Fibroblast of lung (primary cell): ENCODE measurements around the gene LBR. TPM values are rescaled to one million over a fixed set of nuclear protein-coding genes. Genes with fewer than 3 reads are reported as not detected.

Experiments used
- DNase-seq, 2 donors: peaks; one replicate each; pipeline versions ENCODE4 v3.0.0 to v3.0.0-alpha.2; 2010; ENCODE audit warnings: low read depth in 2 of 2
- H2AFZ ChIP-seq: 2 replicates; pipeline ENCODE4 v1.5.1; 2012; ENCODE audit warnings: low read length, control low read depth, inconsistent platforms
- H3K27ac ChIP-seq: 2 replicates; pipeline ENCODE4 v1.5.1; 2011; ENCODE audit warnings: low read length, control low read depth; ENCODE audit not compliant: insufficient read depth
- H3K27me3 ChIP-seq: 2 replicates; pipeline ENCODE4 v1.5.1; 2011; ENCODE audit warnings: mild to moderate bottlenecking, low read length; ENCODE audit not compliant: control insufficient read depth, insufficient read depth
- H3K36me3 ChIP-seq: 2 replicates; pipeline ENCODE4 v1.5.1; 2011; ENCODE audit warnings: low read length; ENCODE audit not compliant: control insufficient read depth, insufficient read depth
- H3K4me1 ChIP-seq: 2 replicates; pipeline ENCODE4 v1.5.1; 2011; ENCODE audit warnings: low read length; ENCODE audit not compliant: control insufficient read depth, insufficient read depth; ENCODE audit errors: extremely low read depth
- H3K4me2 ChIP-seq: 2 replicates; pipeline ENCODE4 v1.5.1; 2011; ENCODE audit warnings: low read length, control low read depth; ENCODE audit not compliant: insufficient read depth; ENCODE audit errors: extremely low read depth
- H3K4me3 ChIP-seq, 4 experiments: fragments of 200-600 bp in 1 of 4; sonication (generic) in 1 of 4; replicated peaks in 1 of 4; 2 replicates each; pipeline ENCODE4 v1.5.1; 2011 to 2016; ENCODE audit warnings: low read length in 4 of 4, low read depth in 3 of 4, mild to moderate bottlenecking in 3 of 4, control low read depth in 2 of 4, inconsistent platforms in 1 of 4, mixed read lengths in 1 of 4; ENCODE audit not compliant: insufficient read depth in 1 of 4; ENCODE audit errors: control extremely low read depth in 1 of 4
- H3K79me2 ChIP-seq: 2 replicates; pipeline ENCODE4 v1.5.1; 2012; ENCODE audit warnings: mild to moderate bottlenecking, low read length, inconsistent platforms; ENCODE audit not compliant: control insufficient read depth, insufficient read depth
- H3K9ac ChIP-seq: 2 replicates; pipeline ENCODE4 v1.5.1; 2011; ENCODE audit warnings: mild to moderate bottlenecking, low read length, control low read depth; ENCODE audit not compliant: insufficient read depth
- H3K9me3 ChIP-seq: 2 replicates; pipeline ENCODE4 v1.5.1; 2012; ENCODE audit warnings: low read depth, low read length; ENCODE audit not compliant: control insufficient read depth, insufficient read depth
- H4K20me1 ChIP-seq: 2 replicates; pipeline ENCODE4 v1.5.1; 2011; ENCODE audit warnings: low read length; ENCODE audit not compliant: control insufficient read depth, insufficient read depth; ENCODE audit errors: extremely low read depth
- EZH2 ChIP-seq: IDR thresholded peaks from 2 replicates; pipeline ENCODE4 v1.5.1; 2012; ENCODE audit warnings: low read length, control low read depth, mild to moderate bottlenecking; ENCODE audit errors: missing control alignments
- polyA plus RNA-seq, 2 donors: library from polyadenylated mRNA; depleted of rRNA in 1 of 2; stranded (reverse) in 1 of 2; unstranded in 1 of 2; fragments of >200 nt; gene quantifications; 2 replicates each; pipeline ENCODE4 v1.2.1, GENCODE V29; 2011 to 2012; ENCODE audit warnings: missing spikeins in 1 of 2
- total RNA-seq: library from RNA; depleted of rRNA; stranded (reverse); fragments of >200 nt; gene quantifications from 2 replicates; pipeline ENCODE4 v1.2.1, GENCODE V29; 2014
- TF ChIP-seq, protein P1 (sequence below), 2 donors: IDR thresholded peaks in 1 of 2; conservative IDR thresholded peaks in 1 of 2; 1 replicate in 1 of 2; 2 replicates in 1 of 2; pipeline ENCODE4 v1.5.1; 2011 to 2012; ENCODE audit warnings: low read length in 2 of 2, control low read depth in 1 of 2, inconsistent platforms in 1 of 2, low read depth in 1 of 2, mild to moderate bottlenecking in 1 of 2

Gene LBR
- total and polyA plus RNA-seq, 2 donors (not counting 1 experiment from before 2014, with no cell fraction given), result 33.9 to 34.1 TPM

DNA sequence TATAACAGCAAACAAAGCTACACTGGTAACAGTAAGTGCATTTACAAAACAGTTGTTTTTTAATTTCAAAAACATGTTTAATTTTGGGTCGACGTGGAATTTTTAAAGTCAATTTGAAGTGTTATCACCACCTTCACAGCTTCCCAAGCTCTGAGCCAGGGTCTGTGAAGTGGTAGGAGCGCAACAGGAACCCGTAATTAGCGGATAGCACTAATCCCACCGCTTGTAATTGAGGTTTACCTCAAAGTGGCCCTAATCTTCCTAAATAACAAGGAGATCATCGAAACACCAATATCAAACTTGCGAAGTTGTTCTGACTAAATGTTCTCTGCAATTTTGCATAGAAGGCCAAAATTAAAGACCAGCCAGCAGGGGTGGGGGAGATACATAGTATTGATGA is 18.8 kb downstream of the LBR start:
- Histone ChIP-seq H3K27ac (no peak overlapping the region), H3K36me3 (peaks cover 8% of the 10 kb centered on the region), H3K9ac (no peak overlapping the region), H3K9me3 (no peaks in the 10 kb centered on the region), H3K79me2 (no peaks in the 10 kb centered on the region), H3K27me3 (no peaks in the 10 kb centered on the region), H4K20me1 (no peaks in the 10 kb centered on the region), H3K4me2 (no peak overlapping the region), H2AFZ (no peak overlapping the region), H3K4me3 (no peak overlapping the region), H3K4me1 (no peaks in the 10 kb centered on the region)
- TF ChIP-seq, protein P1, sequence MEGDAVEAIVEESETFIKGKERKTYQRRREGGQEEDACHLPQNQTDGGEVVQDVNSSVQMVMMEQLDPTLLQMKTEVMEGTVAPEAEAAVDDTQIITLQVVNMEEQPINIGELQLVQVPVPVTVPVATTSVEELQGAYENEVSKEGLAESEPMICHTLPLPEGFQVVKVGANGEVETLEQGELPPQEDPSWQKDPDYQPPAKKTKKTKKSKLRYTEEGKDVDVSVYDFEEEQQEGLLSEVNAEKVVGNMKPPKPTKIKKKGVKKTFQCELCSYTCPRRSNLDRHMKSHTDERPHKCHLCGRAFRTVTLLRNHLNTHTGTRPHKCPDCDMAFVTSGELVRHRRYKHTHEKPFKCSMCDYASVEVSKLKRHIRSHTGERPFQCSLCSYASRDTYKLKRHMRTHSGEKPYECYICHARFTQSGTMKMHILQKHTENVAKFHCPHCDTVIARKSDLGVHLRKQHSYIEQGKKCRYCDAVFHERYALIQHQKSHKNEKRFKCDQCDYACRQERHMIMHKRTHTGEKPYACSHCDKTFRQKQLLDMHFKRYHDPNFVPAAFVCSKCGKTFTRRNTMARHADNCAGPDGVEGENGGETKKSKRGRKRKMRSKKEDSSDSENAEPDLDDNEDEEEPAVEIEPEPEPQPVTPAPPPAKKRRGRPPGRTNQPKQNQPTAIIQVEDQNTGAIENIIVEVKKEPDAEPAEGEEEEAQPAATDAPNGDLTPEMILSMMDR (conservative IDR thresholded peaks at IDR 0.05 in 1 of 2, IDR thresholded peaks at IDR 0.05 in 1 of 2; ENCODE audit: low read depth in 1 of 2, low read length in 2 of 2), result no peak
- no peak for TF ChIP-seq EZH2
- DNase-seq, result no peak

DNA sequence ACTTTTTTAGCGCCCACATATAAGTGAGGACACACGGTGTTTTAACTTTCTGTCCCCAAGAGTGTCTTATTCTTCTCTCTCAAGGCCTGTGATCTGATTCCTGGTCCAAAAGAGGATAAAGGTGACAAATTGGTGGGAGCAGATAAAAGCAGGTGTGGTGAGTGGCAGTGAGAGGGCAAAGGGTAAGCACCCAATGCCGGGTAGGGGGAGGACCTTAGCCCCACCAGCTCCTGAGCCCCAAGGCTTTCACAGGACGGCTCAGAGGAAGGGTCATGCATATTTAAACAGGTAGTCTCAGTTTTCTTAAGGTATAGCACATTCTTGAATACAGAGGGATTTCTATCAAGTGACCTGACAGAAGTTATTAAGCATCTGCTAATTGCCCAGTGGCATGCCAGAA is 19.6 kb downstream of the LBR start:
- Histone ChIP-seq H3K4me1 (no peaks in the 10 kb centered on the region), H3K36me3 (peaks cover 8% of the 10 kb centered on the region), H2AFZ (no peak overlapping the region), H3K9ac (no peak overlapping the region), H3K4me2 (no peak overlapping the region), H3K79me2 (no peaks in the 10 kb centered on the region), H3K4me3 (no peak overlapping the region), H3K9me3 (no peaks in the 10 kb centered on the region), H3K27me3 (no peaks in the 10 kb centered on the region), H3K27ac (no peak overlapping the region), H4K20me1 (no peaks in the 10 kb centered on the region)
- TF ChIP-seq, protein P1 (conservative IDR thresholded peaks at IDR 0.05 in 1 of 2, IDR thresholded peaks at IDR 0.05 in 1 of 2; ENCODE audit: low read depth in 1 of 2, low read length in 2 of 2), result no peak
- TF ChIP-seq EZH2, result no peak
- no peak for DNase-seq

DNA sequence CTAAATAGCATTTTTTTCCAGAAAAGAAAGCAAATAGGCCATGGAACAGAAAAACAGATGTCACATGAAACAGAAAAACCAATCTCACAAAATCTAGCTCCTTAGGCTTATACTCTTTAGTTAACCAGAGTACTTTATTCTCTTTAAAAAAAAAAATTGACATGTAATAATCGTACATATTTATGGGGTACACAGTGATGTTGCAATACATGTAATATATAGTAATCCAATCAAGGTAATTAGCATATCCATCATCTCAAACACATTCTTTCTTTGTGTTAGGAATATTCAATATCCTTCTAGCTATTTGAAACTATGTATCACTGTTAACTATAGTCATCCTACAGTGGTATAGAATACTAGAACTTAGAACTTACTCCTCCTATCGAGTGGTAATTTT is 20.1 kb downstream of the LBR start:
- H3K9ac ChIP-seq, result no peak overlapping the region
- no peak for DNase-seq
- no peak for TF ChIP-seq EZH2
- TF ChIP-seq, protein P1 (conservative IDR thresholded peaks at IDR 0.05 in 1 of 2, IDR thresholded peaks at IDR 0.05 in 1 of 2; ENCODE audit: low read depth in 1 of 2, low read length in 2 of 2), result no peak
- H3K4me2 ChIP-seq, result no peak overlapping the region
- H3K79me2 ChIP-seq, result no peaks in the 10 kb centered on the region
- no peak overlapping the region for H2AFZ ChIP-seq
- H3K9me3 ChIP-seq, result no peaks in the 10 kb centered on the region
- H3K4me3 ChIP-seq, result no peak overlapping the region
- no peaks in the 10 kb centered on the region for H3K27me3 ChIP-seq
- H3K4me1 ChIP-seq, result no peaks in the 10 kb centered on the region
- H3K27ac ChIP-seq, result no peak overlapping the region
- H3K36me3 ChIP-seq, result peaks cover 8% of the 10 kb centered on the region
- no peaks in the 10 kb centered on the region for H4K20me1 ChIP-seq
